Ishikawa (cell line): ENCODE measurements around the gene MRPL1.

Experiments
- EGR1 ChIP-seq: IDR thresholded peaks from 2 replicates; pipeline ENCODE4 v1.6.1; 2012
- EP300 ChIP-seq: IDR thresholded peaks from 2 replicates; pipeline ENCODE4 v1.6.1; 2012; ENCODE audit warnings: borderline replicate concordance
- FOXM1 ChIP-seq: IDR thresholded peaks from 2 replicates; pipeline ENCODE4 v1.6.1; 2012; ENCODE audit warnings: low read depth, borderline replicate concordance
- MAX ChIP-seq: IDR thresholded peaks from 2 replicates; pipeline ENCODE4 v1.6.1; 2012
- NFIC ChIP-seq: IDR thresholded peaks from 2 replicates; pipeline ENCODE4 v1.6.1; 2012
- RAD21 ChIP-seq: IDR thresholded peaks from 2 replicates; pipeline ENCODE4 v1.6.1; 2012; ENCODE audit warnings: low read depth
- REST ChIP-seq: IDR thresholded peaks from 2 replicates; pipeline ENCODE4 v1.6.1; 2012; ENCODE audit warnings: low read depth, mild to moderate bottlenecking
- TAF1 ChIP-seq: IDR thresholded peaks from 2 replicates; pipeline ENCODE4 v1.6.1; 2012; ENCODE audit warnings: low read depth, mild to moderate bottlenecking
- USF1 ChIP-seq: IDR thresholded peaks from 2 replicates; pipeline ENCODE4 v1.6.1; 2012
- YY1 ChIP-seq: IDR thresholded peaks from 2 replicates; pipeline ENCODE4 v1.6.1; 2012; ENCODE audit warnings: low read depth
- ZBTB7A ChIP-seq: IDR thresholded peaks from 2 replicates; pipeline ENCODE4 v1.6.1; 2012; ENCODE audit warnings: low read depth

GRCh38 chr4:77989968-77990367 lies 127.3 kb downstream of the MRPL1 start:
- no peak for TF ChIP-seq EP300
- TF ChIP-seq EGR1 = no peak
- no peak for TF ChIP-seq YY1
- no peak for TF ChIP-seq REST
- TF ChIP-seq MAX = no peak
- TF ChIP-seq ZBTB7A = no peak
- no peak for TF ChIP-seq FOXM1
- TF ChIP-seq RAD21 = no peak
- peak; percentile 68 for TF ChIP-seq USF1
- TF ChIP-seq NFIC = no peak
- no peak for TF ChIP-seq TAF1
